ENCODE data around the gene UBE2M.

The UBE2M gene

GRCh38 chr19:58570770-58571574 lies 12.6 kb upstream of the UBE2M start:
- no peak for DNase-seq

- DNase-seq: no peak
Measured at GRCh38 chr19:58569943-58570670, 11.7 kb upstream of the UBE2M start.

DNA sequence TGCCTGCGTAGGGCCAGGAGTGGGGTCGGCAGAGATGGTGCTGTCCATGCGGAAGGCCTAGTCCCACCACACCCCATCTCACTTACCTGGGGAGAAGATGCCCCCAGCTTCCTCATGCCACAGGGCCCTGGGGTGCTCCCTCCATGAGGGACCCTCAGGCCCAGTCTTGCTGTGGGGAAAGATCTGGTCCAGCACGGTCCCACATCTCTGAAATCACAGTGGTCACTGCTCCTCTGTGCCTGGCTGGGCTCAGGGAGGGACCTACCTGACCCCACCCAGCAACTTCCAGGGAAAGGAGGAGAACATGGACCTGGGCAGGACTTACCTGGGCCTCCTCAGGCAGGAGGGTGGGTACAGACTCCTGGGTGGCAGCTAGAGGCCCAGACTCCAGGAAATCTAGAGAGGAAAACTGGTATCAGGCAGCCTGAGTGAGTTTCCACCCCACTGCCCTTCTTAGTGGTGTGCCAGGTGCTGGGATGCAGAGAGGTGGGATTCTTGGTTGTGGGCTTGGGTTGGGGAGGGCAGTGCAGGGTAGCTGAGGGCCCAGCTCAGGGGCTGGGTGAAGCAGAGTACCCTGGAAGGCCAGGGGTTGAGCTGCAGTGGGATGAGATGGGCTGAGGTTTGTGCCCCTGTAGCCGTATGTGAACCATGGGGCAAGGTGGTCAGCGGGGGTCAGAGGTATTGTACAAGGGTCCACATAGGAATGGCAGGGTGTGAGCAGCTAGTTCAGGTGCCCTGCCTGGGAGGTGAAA lies 11.0 kb upstream of the UBE2M start:
- no peak for DNase-seq

DNA sequence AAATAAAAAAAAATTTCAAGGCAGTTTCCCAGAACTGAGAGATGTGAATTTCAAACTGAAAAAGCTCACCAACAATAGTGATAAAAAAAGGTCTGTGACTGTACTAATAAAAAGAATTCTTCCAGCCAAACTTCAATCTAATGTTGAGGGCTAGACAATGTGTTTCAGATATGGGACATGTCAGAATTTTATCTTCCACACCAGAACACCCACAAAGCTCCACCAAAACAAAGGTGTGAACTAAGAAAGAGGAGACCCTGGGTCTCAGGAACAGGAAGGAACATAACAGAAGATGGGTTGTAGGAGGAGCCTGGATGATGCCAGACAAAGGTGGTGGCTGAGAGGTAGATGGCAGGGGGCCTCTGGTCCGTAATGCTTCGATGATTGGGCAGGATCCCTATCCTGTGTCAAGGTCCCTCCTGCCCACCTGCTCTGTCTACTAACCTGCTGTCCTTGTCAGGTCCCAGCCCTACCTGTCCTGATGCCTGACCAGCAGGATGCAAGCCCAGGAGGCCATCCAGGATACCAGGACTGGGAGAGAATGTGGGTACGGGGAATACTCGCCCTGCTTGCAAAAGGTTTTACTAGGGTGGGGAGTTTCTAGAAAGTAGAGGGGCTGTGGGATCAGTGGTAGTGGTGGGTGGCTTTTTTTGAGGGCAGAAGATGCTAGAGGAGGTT lies 10.2 kb upstream of the UBE2M start:
- DNase-seq: no peak

DNA sequence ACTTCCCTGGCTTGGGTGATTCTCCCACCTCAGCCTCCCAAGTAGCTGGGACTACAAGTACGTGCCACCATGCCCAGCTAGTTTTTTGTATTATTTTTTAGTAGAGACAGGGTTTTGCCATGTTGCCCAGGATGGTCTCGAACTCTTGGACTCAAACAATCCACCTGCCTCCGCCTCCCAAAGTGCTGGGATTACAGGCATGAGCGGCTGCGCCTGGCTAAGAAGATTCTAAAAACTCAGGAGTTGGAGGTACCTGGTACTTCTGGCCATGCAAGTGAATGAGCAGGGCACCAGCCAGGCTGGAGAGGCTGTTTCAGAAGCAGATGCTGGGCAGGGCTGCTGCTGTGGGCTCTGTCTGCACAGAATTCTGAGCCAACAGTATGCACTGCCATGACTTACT lies 8.6 kb upstream of the UBE2M start:
- DNase-seq: no peak

- DNase-seq: no peak
Measured at GRCh38 chr19:58563823-58564222, 5.4 kb upstream of the UBE2M start.

DNA sequence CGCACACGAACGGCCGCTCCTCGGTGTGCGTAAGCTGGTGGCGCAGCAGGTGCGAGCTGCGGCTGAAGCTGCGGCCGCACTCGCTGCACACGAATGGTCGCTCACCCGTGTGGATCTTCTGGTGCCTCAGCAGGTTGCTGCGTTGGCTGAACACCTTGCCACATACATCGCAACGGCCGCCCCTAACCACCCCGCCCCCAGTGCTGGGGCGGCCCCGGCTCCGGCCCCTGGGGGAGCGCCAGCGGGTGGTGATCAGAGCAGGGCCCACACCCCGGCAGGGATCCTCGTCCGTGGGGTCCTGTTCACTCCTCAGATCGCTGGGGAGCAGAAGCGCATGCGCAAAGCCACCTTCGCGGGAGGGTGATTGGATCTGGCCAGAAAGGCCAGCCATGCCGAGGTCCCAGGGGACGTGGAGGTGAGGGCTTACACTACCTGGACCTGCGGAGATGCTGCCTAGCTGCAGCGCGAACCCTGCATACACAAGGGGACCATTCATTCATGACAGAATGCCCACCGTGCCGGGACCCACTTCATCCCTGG lies 4.7 kb upstream of the UBE2M start:
- DNase-seq: no peak

GRCh38 chr19:58562122-58563033 lies 4.0 kb upstream of the UBE2M start:
- no peak for DNase-seq

GRCh38 chr19:58561373-58562121 lies 3.1 kb upstream of the UBE2M start:
- DNase-seq: no peak

GRCh38 chr19:58560921-58561320 lies 2.5 kb upstream of the UBE2M start:
- no peak for DNase-seq

DNA sequence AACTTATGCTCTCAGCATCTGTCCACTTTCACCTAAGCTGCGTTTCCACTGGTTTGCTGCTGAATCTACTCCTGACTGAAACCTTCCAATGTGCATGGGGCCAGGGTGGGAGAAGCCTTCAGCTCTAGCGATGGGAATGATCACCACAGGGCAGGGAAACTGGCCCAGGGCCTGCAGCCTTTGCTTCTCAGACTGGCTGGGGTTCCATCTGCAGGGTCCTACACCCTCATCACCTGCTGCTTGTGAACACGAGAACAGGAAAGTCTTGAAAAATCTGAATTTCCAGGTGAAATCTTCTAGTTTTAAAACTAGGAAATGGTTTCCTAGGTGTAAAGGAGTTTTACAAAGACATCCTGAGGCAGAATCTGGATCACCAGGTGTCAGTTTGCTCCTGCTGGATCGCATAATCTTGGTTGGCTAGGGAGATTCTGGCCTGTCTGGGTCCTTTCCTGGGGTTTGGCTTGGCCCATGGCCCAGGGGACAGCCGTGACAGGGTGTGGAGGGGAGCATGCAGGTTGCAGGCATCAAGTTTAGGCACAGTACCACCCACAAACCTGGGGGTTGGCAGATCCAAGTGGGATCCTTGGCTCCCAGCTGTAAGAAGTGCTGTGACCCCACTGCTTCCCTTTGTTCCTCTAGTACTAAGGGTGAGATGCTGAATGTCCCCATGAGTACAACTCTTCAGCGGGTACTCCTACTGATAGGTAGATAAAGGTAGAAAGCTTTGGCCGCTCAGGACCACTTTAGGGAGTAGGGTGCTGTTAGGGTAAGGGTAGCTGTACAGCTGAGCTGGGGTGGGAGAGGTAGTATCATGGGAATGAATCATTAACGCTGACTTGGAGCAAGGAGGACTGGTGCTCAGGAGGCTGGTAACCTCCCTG lies 1.8 kb upstream of the UBE2M start:
- no peak for DNase-seq

- DNase-seq: peak; percentile 89
Measured at GRCh38 chr19:58559275-58560006, 1.0 kb upstream of the UBE2M start.

DNA sequence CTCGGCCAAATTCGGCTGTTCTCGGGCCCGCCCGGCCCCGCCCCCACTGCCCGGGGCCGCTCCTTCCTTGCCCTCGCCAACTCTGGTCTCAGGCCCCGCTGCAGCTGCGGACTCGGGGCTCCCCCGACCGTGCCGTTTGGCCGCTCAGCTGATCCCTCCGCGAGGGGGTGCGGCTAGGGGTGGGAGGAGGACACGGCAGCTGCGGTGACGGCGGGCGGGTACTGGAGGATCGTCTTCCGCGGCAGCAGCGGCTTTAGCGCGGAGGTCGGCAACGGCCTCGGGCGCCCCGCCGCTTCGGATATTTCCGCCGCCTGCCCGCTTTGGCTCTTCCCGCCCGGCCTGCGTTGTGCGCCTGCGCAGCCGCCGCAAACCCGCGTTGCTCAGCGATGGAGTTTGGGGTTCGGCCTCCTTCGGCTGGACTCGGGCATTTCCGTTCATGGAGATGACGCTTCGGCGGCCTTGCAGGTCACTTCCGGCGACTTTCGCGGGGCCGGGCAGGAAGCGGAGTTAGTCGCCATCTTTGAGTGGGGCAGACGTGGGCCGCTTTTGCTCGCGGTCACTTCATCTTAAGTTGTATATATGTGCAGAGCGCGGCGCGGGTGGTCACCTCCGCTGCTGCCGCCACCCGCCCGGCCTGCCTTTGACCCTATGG lies 338 bp upstream of the UBE2M start:
- DNase-seq: peak; percentile 99

DNA sequence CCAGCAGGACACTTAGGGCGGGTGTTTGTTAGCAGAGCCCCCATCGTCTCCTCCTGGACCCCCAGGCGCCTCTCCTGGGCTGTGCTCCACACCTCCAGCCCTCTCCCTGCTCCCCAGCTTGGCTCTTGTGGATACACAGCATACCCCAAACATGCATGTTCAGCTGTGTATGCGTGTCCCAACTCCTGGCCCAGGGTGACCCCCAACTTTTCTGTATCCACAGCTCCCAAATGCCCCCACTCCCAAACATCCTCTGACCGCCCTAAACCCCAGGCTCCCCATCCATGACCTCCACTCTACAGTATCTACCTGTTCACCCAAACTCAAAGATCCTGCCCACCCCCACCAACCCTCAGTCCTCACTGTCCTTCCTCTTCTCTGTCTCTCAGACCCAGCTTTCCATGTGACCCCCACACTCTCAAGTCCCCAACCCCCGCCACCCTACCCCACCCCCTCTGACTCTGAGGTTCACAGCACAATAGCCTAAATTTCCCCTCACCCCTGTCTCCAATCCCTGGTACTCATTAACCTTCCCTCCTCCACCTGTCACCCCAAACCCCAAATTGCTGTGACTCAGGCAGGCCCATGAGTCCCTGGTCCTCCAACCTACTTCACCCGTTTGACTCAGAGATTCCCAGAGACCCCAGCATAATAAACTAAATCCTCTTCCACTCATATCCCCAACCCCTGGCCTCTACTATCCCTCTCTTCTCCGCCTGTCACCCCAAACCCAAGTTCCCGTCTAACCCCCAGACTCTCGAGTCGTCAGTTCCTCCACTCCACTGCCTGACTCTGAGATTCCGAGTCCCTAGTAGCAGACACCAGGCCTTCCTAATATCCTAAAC lies 968 bp downstream of the UBE2M start:
- no peak for DNase-seq

DNA sequence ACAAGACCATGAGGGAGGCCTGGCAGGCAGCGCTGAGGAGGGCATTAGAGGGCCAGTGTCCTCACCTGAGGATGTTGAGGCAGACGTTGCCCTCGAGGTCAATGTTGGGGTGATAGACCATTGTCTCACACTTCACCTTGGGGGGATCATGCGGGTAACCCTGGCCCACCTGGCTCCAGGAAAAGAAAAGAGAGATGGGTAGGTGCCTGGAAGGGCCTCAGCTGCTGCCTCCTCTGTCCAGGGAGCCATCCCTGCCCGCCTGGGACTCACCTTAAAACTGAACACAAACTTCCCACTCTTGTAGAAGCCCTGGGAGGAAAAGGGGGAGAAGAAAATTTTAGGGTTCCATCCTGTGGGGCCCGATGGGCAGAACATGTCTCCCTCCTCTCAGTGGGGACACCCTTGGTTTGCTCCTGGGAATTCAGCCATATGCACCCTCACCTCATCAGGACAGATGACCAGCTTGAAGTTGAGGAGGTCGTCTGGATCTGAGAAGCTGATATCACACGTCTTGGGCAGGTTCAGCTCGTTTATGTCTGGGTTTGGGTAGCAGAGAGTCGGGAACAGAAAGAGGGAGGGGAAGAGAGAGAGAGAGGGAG lies 1.7 kb downstream of the UBE2M start:
- no peak for DNase-seq

DNA sequence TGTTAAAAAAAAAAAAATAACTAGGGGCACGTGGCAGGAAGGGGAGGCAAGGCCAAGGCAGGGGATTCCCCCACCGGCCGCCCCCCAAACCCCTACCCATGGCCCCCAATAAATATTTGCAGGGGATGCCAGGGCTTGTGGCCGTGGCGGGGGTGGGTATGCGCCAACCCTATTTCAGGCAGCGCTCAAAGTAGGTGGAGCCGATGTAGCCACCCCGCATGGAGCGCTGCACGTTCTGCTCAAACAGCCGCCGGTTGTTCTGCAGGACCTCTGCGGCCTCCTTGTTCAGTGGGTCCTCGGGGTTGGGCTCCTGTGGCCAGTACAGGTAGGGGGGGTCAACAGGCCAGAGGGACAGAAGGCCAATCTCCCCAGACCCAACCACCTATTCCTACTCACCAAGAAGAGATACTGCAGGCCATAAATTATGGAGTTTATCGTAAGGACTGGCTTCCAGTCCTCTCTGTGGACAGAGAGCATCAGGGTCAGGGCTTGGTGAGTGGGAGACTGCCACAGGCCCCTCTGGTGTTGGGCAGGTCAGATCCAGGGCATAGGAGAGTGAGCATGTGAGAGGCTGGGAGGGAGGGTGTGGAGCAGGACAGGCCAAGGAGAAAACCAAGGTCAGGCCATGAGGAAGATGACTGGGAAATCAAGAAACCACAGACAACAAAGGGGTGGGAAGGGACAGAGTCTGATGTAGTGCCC lies 2.3 kb downstream of the UBE2M start:
- DNase-seq: no peak
